RWPE2 (cell line): ENCODE data around the gene MET.

ENCODE experiments used
- ATAC-seq: fragments of 200-7000 bp; cut with Tn5 transposase; 3 replicates; pipeline ENCODE4 v1.9.1; 2021; ENCODE audit warnings: low read depth
- DNase-seq: peaks from one replicate; pipeline ENCODE4 v3.0.0-alpha.2; 2020; ENCODE audit warnings: low spot score
- H3K27ac ChIP-seq: fragments of 450-650 bp; 2 replicates; pipeline ENCODE4 v1.5.1; 2017; ENCODE audit warnings: mild to moderate bottlenecking; ENCODE audit not compliant: poor library complexity, severe bottlenecking
- H3K27me3 ChIP-seq: fragments of 250-450 bp; sonication (Bioruptor Pico); 2 replicates; pipeline ENCODE4 v1.5.1; 2021; ENCODE audit warnings: mild to moderate bottlenecking, moderate library complexity; ENCODE audit not compliant: insufficient read depth, poor library complexity, severe bottlenecking
- H3K36me3 ChIP-seq: fragments of 250-450 bp; sonication (Bioruptor Pico); 2 replicates; pipeline ENCODE4 v1.5.1; 2020; ENCODE audit warnings: low read depth, mild to moderate bottlenecking, moderate library complexity
- H3K4me1 ChIP-seq: fragments of 250-450 bp; sonication (Bioruptor Pico); 2 replicates; pipeline ENCODE4 v1.5.1; 2021; ENCODE audit warnings: mild to moderate bottlenecking, moderate library complexity; ENCODE audit not compliant: insufficient read depth, poor library complexity, severe bottlenecking
- H3K4me3 ChIP-seq: fragments of 250-450 bp; sonication (Bioruptor Pico); 2 replicates; pipeline ENCODE4 v1.5.1; 2021; ENCODE audit warnings: mild to moderate bottlenecking, moderate library complexity; ENCODE audit not compliant: severe bottlenecking
- H3K9me3 ChIP-seq: fragments of 250-450 bp; sonication (Bioruptor Pico); 2 replicates; pipeline ENCODE4 v1.5.1; 2021; ENCODE audit warnings: mild to moderate bottlenecking, moderate library complexity; ENCODE audit not compliant: severe bottlenecking
- CTCF ChIP-seq: fragments of 450-650 bp; IDR thresholded peaks from one replicate; pipeline ENCODE4 v1.5.1; 2017; ENCODE audit warnings: mild to moderate bottlenecking, moderate library complexity; ENCODE audit not compliant: poor library complexity, severe bottlenecking

MET gene

GRCh38 chr7:116843378-116843777 is 171.4 kb downstream of the MET start:
- Histone ChIP-seq H3K27ac (no peak overlapping the region), H3K4me3 (no peak overlapping the region), H3K36me3 (no peaks in the 10 kb centered on the region), H3K9me3 (no peaks in the 10 kb centered on the region), H3K27me3 (no peaks in the 10 kb centered on the region), H3K4me1 (no peaks in the 10 kb centered on the region)
- TF ChIP-seq CTCF = no peak
- ATAC-seq = no peak
- DNase-seq = no peak
